ENCODE data around the gene ARAP3.

GRCh38 chr5:141623186-141623585 lies 58.8 kb downstream of the ARAP3 start:
- TF ChIP-seq CTCF (IDR thresholded peaks at IDR 0.05; ENCODE audit: poor library complexity, severe bottlenecking) (no peak), POLR2AphosphoS5 (IDR thresholded peaks at IDR 0.05) (no peak), REST (IDR thresholded peaks at IDR 0.05; ENCODE audit: borderline replicate concordance) (no peak), EP300 (conservative IDR thresholded peaks at IDR 0.05; ENCODE audit: poor library complexity, severe bottlenecking) (no peak), SMC3 (conservative IDR thresholded peaks at IDR 0.05; ENCODE audit: poor library complexity) (no peak), TAF1 (IDR thresholded peaks at IDR 0.05; ENCODE audit: low read depth) (no peak), EZH2 (IDR thresholded peaks at IDR 0.05; ENCODE audit: borderline replicate concordance, insufficient read depth, low read length, poor library complexity, severe bottlenecking) (no peak), RAD21 (conservative IDR thresholded peaks at IDR 0.05) (no peak), MXI1 (conservative IDR thresholded peaks at IDR 0.05; ENCODE audit: poor library complexity, severe bottlenecking) (no peak)
